H1 (cell line): ENCODE measurements around the gene PPP2R2C. TPM values are rescaled to one million over a fixed set of nuclear protein-coding genes. Genes with fewer than 3 reads are reported as not detected.

Experiments
- CTCF ChIA-PET: fragments of 300-600 bp; sonication (Branson Sonifier 250); formaldehyde crosslinking; loops from one replicate; lab custom pipeline; 2021; ENCODE audit not compliant: partially characterized antibody; lab: Charles Lee
- POLR2A ChIA-PET: fragments of 300-600 bp; sonication (Branson Sonifier 250); formaldehyde crosslinking; loops from one replicate; lab custom pipeline; 2021; ENCODE audit warnings: inconsistent platforms; ENCODE audit not compliant: partially characterized antibody; lab: Charles Lee
- DNase-seq, 2 experiments: peaks; one replicate each; pipeline versions ENCODE4 v3.0.0 to v3.0.0-alpha.2; 2010 to 2022; ENCODE audit warnings: low spot score in 2 of 2, low read depth in 1 of 2, mixed read lengths in 1 of 2
- FAIRE-seq: peaks from 2 replicates; lab custom pipeline; 2011; peaks lifted over from hg19 to GRCh38; lab: Jason Lieb, UNC
- H2AFZ ChIP-seq: 2 replicates; pipeline ENCODE4 v1.8.1; 2012; ENCODE audit warnings: low read length, inconsistent platforms
- H2AK5ac ChIP-seq: 2 replicates; pipeline ENCODE4 v1.6.1; 2013; ENCODE audit warnings: low read depth, low read length
- H2BK120ac ChIP-seq: replicated peaks from 2 replicates; pipeline ENCODE3; 2013; ENCODE audit warnings: low read depth, low read length, inconsistent platforms
- H2BK12ac ChIP-seq: 2 replicates; pipeline ENCODE4 v1.6.1; 2013; ENCODE audit warnings: low read depth, low read length
- H2BK15ac ChIP-seq: 2 replicates; pipeline ENCODE4 v1.6.1; 2013; ENCODE audit warnings: low read length
- H2BK20ac ChIP-seq: 2 replicates; pipeline ENCODE4 v1.6.1; 2013; ENCODE audit warnings: low read length
- H2BK5ac ChIP-seq: 2 replicates; pipeline ENCODE4 v1.6.1; 2013; ENCODE audit warnings: low read depth, low read length
- H3K14ac ChIP-seq: 2 replicates; pipeline ENCODE4 v1.6.1; 2013; ENCODE audit warnings: inconsistent platforms; ENCODE audit not compliant: insufficient read length
- H3K18ac ChIP-seq: 2 replicates; pipeline ENCODE4 v1.6.1; 2013; ENCODE audit warnings: low read length; ENCODE audit errors: extremely low read depth
- H3K23ac ChIP-seq: 2 replicates; pipeline ENCODE4 v1.6.1; 2013; ENCODE audit warnings: inconsistent platforms; ENCODE audit not compliant: insufficient read length
- H3K23me2 ChIP-seq: 2 replicates; pipeline ENCODE4 v1.6.1; 2013; ENCODE audit warnings: low read depth, low read length
- H3K27ac ChIP-seq: 2 replicates; pipeline ENCODE4 v1.6.1; 2011; ENCODE audit warnings: low read depth, low read length, inconsistent platforms
- H3K27me3 ChIP-seq, 4 experiments: replicated peaks in 1 of 4; 1 replicate in 1 of 4; 2 replicates in 3 of 4; pipeline versions ENCODE4 v1.6.1 to v1.8.1; 2011 to 2013; ENCODE audit warnings: low read length in 3 of 4, mild to moderate bottlenecking in 3 of 4, inconsistent platforms in 2 of 4, mixed read lengths in 2 of 4, moderate library complexity in 1 of 4; ENCODE audit not compliant: control insufficient read depth in 3 of 4, insufficient read depth in 3 of 4; ENCODE audit errors: extremely low read depth in 1 of 4
- H3K36me3 ChIP-seq, 4 experiments: 2 replicates each; pipeline versions ENCODE4 v1.6.1 to v1.8.1; 2011 to 2013; ENCODE audit warnings: mild to moderate bottlenecking in 4 of 4, low read length in 3 of 4, moderate library complexity in 2 of 4, control low read depth in 1 of 4, inconsistent platforms in 1 of 4; ENCODE audit not compliant: insufficient read depth in 4 of 4, control insufficient read depth in 2 of 4
- H3K4ac ChIP-seq: replicated peaks from 2 replicates; pipeline ENCODE3; 2013; ENCODE audit warnings: low read length, low read depth, mixed read lengths, inconsistent platforms; ENCODE audit not compliant: insufficient read length
- H3K4me1 ChIP-seq, 4 experiments: replicated peaks in 1 of 4; 1 replicate in 1 of 4; 2 replicates in 3 of 4; pipeline versions ENCODE4 v1.6.1 to v1.8.1; 2011 to 2013; ENCODE audit warnings: low read length in 3 of 4, inconsistent platforms in 2 of 4, mixed read lengths in 1 of 4; ENCODE audit not compliant: insufficient read depth in 4 of 4, control insufficient read depth in 3 of 4
- H3K4me2 ChIP-seq, 2 experiments: 2 replicates each; pipeline versions ENCODE4 v1.6.1 to v1.8.1; 2011 to 2013; ENCODE audit warnings: low read depth in 2 of 2, low read length in 2 of 2, control low read depth in 1 of 2, inconsistent platforms in 1 of 2, mild to moderate bottlenecking in 1 of 2; ENCODE audit not compliant: insufficient read depth in 1 of 2
- H3K4me3 ChIP-seq, 4 experiments: fragments of 200-600, 300-600 bp in 1 of 4; sonication (generic), shearing (Covaris generic), sonication (Bioruptor Twin) in 1 of 4; 2 replicates each; pipeline versions ENCODE4 v1.5.1 to v1.8.1; 2011 to 2016; ENCODE audit warnings: low read length in 4 of 4, low read depth in 3 of 4, control low read depth in 2 of 4, inconsistent platforms in 2 of 4, mild to moderate bottlenecking in 2 of 4, mixed read lengths in 1 of 4, moderate library complexity in 1 of 4; ENCODE audit not compliant: insufficient read depth in 2 of 4; ENCODE audit errors: extremely low read depth in 1 of 4
- H3K56ac ChIP-seq: replicated peaks from 2 replicates; pipeline ENCODE3; 2013; ENCODE audit warnings: low read depth, mild to moderate bottlenecking, mixed read lengths, low read length, inconsistent platforms; ENCODE audit not compliant: insufficient read length
- H3K79me1 ChIP-seq: 2 replicates; pipeline ENCODE4 v1.6.1; 2013; ENCODE audit warnings: low read depth, low read length, control low read depth
- H3K79me2 ChIP-seq, 2 experiments: 2 replicates each; pipeline versions ENCODE4 v1.6.1 to v1.8.1; 2012 to 2013; ENCODE audit warnings: low read length in 2 of 2, mild to moderate bottlenecking in 2 of 2, inconsistent platforms in 1 of 2; ENCODE audit not compliant: insufficient read depth in 2 of 2, control insufficient read depth in 1 of 2
- H3K9ac ChIP-seq, 4 experiments: replicated peaks in 1 of 4; 1 replicate in 1 of 4; 2 replicates in 3 of 4; pipeline versions ENCODE4 v1.6.1 to v1.8.1; 2011 to 2013; ENCODE audit warnings: low read depth in 3 of 4, low read length in 3 of 4, control low read depth in 2 of 4, mild to moderate bottlenecking in 2 of 4, moderate library complexity in 2 of 4, inconsistent platforms in 1 of 4; ENCODE audit errors: extremely low read depth in 1 of 4
- H3K9me3 ChIP-seq, 2 experiments: 2 replicates each; pipeline versions ENCODE4 v1.6.1 to v1.8.1; 2012 to 2013; ENCODE audit warnings: mild to moderate bottlenecking in 2 of 2, moderate library complexity in 2 of 2, control low read depth in 1 of 2, inconsistent platforms in 1 of 2, low read depth in 1 of 2, low read length in 1 of 2, mixed read lengths in 1 of 2; ENCODE audit not compliant: insufficient read depth in 2 of 2
- H4K20me1 ChIP-seq, 2 experiments: replicated peaks in 1 of 2; 2 replicates each; pipeline versions ENCODE3 to v1.8.1; 2011 to 2013; ENCODE audit warnings: inconsistent platforms in 2 of 2, low read length in 2 of 2, mild to moderate bottlenecking in 1 of 2; ENCODE audit not compliant: insufficient read depth in 2 of 2, control insufficient read depth in 1 of 2
- H4K5ac ChIP-seq: 2 replicates; pipeline ENCODE4 v1.6.1; 2013; ENCODE audit warnings: low read length, low read depth, mixed read lengths, inconsistent platforms; ENCODE audit not compliant: insufficient read length
- H4K8ac ChIP-seq: 2 replicates; pipeline ENCODE4 v1.8.0; 2013; ENCODE audit warnings: mild to moderate bottlenecking, moderate library complexity, low read length, inconsistent platforms; ENCODE audit not compliant: insufficient read depth; ENCODE audit errors: extremely low read depth
- H4K91ac ChIP-seq: replicated peaks from 2 replicates; pipeline ENCODE3; 2013; ENCODE audit warnings: low read length, mixed read lengths, inconsistent platforms; ENCODE audit not compliant: insufficient read length
- ASH2L ChIP-seq: fragments of 200-600, 300-600 bp; sonication (generic); IDR thresholded peaks from one replicate; pipeline ENCODE4 v1.7.1; 2017; ENCODE audit warnings: low read length
- CBX5 ChIP-seq: fragments of 300-800, 300-1000 bp; sonication (generic); IDR thresholded peaks from 2 replicates; pipeline ENCODE4 v1.7.1; 2016; ENCODE audit warnings: antibody characterized with exemption, low read length, low read depth
- CHD1 ChIP-seq: IDR thresholded peaks from 2 replicates; pipeline ENCODE4 v1.6.1; 2012; ENCODE audit warnings: low read depth, low read length, improper control_type of control experiment
- JUN ChIP-seq: IDR thresholded peaks from 2 replicates; pipeline ENCODE4 v1.6.1; 2011; ENCODE audit warnings: low read depth, mild to moderate bottlenecking, improper control_type of control experiment, low read length
- WGBS, 2 experiments: shearing (Covaris generic) in 1 of 2; methylation state at CpG; one replicate each; pipeline versions ENCODE4 v1.1.6 to v1.1.7; 2013 to 2015; ENCODE audit warnings: low lambda C conversion rate in 2 of 2, mixed read lengths in 2 of 2, inconsistent platforms in 1 of 2, low coverage in 1 of 2, missing lambda C conversion rate in 1 of 2; ENCODE audit not compliant: insufficient replicate concordance in 2 of 2, insufficient coverage in 1 of 2, insufficient read length in 1 of 2; ENCODE audit errors: extremely low coverage in 1 of 2, missing lambda C conversion rate in 1 of 2; 5-methylcytosine and 5-hydroxymethylcytosine counted together
- polyA plus RNA-seq, 7 experiments: library from polyadenylated mRNA; depleted of rRNA in 3 of 7; stranded (reverse) in 5 of 7; unstranded in 2 of 7; fragments of >200 nt in 5 of 7; fragments of 200-250 nt in 2 of 7; gene quantifications; 1 replicate in 5 of 7; 2 replicates in 1 of 7; 4 replicates in 1 of 7; pipeline versions ENCODE4 v1.2.1 to v1.2.3, GENCODE V29; 2011 to 2013; ENCODE audit warnings: missing spikeins in 2 of 7, mixed read lengths in 2 of 7
- total RNA-seq: library from RNA; stranded (reverse); fragmentation: NEBNext Ultra II Directional; extraction: Animal tissue kit (Norgen Biotek cat#: 25700); gene quantifications from 2 replicates; pipeline ENCODE4 v1.2.1, GENCODE V29; 2021

The PPP2R2C gene
- total and polyA plus RNA-seq, 2 of the 8 experiments (the other 6 are each of a cell fraction or from before 2014, with no cell fraction given), result 6.4 TPM

- Histone ChIP-seq H2BK20ac (no peak overlapping the region), H3K79me2 (no peaks in the 10 kb centered on the region), H3K79me1 (no peaks in the 10 kb centered on the region; the same call in 1 of the 2 replicates), H2BK12ac (no peak overlapping the region), H2BK15ac (0 out of 2 replicates have a peak overlapping the region, but pooled peaks have one; percentile 40), H3K9me3 (no peaks in the 10 kb centered on the region), H3K9ac (no peak overlapping the region), H3K23me2 (peaks cover 9% of the 10 kb centered on the region; the same call in 1 of the 2 replicates), H4K20me1 (peaks cover 3 to 4% of the 10 kb centered on the region in 2 experiments), H4K5ac (no peak overlapping the region), H3K4me3 (no peak overlapping the region), H3K4me2 (no peak overlapping the region), H4K8ac (no peak overlapping the region), H2BK5ac (no peak overlapping the region), H3K27ac (no peak overlapping the region), H2BK120ac (no peak overlapping the region), H3K4me1 (peaks cover 0 to 16% (median 12%) of the 10 kb centered on the region in 4 experiments; a peak in 6 of 7 replicates), H2AK5ac (peak overlapping the region; percentile 67; the same call in 1 of the 2 replicates), H3K4ac (no peak overlapping the region), H3K36me3 (no peaks in the 10 kb centered on the region), H2AFZ (no peak overlapping the region), H4K91ac (no peak overlapping the region), H3K18ac (no peak overlapping the region), H3K14ac (no peak overlapping the region), H3K27me3 (peaks cover 20 to 48% (median 37%) of the 10 kb centered on the region in 4 experiments), H3K56ac (no peak overlapping the region), H3K23ac (no peak overlapping the region)
- CTCF ChIA-PET, result interaction anchor here (0.7 to 1.8 kb wide), 4 partner anchors 18 to 1662 kb away, joined by 3 to 5 read pairs (median 4); no protein-coding TSS in a partner anchor
- no peak for TF ChIP-seq CHD1
- TF ChIP-seq ASH2L, result no peak
- no peak for TF ChIP-seq JUN
- no peak for TF ChIP-seq CBX5
- FAIRE-seq (no peak), DNase-seq (peak in 1 of 2 experiments; percentile 4)
- 79% methylated on average over 1 of the region's 1 CpG; no CpG with 5 or more reads in 1 of the 2 experiments for WGBS, 2 experiments
- POLR2A ChIA-PET, result interaction anchor here (0.6 kb wide), 1 partner anchor 11 kb away, joined by 4 read pairs; no protein-coding TSS in a partner anchor
Measured at GRCh38 chr4:6468376-6468775, 4.0 kb downstream of the PPP2R2C start.
